Astrocyte of the spinal cord (primary cell): ENCODE measurements around the gene GYPA.
"Not testable (repeated sequence)": the region's sequence is repeated elsewhere in the genome, so short reads cannot be mapped to it uniquely, and the experiment has no call there.

Experiments
- DNase-seq: peaks from one replicate; pipeline ENCODE4 v3.0.0; 2011; ENCODE audit warnings: low read depth, low spot score
- H3K4me3 ChIP-seq: 2 replicates; pipeline ENCODE4 v1.5.1; 2011; ENCODE audit warnings: low read depth, mild to moderate bottlenecking, low read length, moderate library complexity
- CTCF ChIP-seq: IDR thresholded peaks from 2 replicates; pipeline ENCODE4 v1.5.1; 2012; ENCODE audit warnings: low read depth, mild to moderate bottlenecking, low read length, inconsistent platforms
- in situ Hi-C: cut with HindIII; loops from 2 replicates; pipeline ENCODE4 v1.10.0; 2017; ENCODE audit warnings: low sequenced_read_pairs

Gene GYPA

DNA sequence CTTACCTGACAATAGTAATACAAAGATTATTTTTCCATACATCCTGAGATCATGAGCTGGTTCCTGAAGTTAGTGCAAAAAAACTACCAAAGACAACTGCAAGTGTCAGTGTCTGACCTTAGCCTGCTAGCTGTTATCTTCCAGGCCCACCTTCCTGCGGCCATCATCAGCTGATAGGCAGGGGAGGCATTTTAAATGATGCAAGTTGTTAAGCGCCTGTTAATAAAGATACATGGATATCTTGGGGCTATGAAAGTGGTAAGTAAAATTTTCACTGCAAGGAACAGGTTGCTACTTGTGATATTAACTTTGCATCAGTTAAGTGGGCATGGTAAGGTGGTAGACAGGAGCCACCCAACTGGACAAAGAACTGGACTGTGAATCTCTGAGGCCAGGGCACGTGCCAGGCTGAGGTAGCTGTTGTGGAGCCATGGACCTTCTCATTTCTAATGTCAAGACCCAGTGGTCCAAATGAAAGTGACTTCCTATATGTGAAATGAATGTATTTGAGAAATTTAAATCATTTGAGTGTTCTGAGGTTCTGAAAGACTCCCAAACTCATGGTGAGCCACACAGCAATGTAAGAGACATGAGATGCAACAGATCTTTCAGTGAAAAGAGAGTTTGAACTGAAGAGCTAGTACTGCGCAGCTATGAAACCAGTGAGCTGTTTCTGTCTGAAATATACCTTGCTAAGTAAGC lies at the start of gene GYPA:
TSS of gene GYPA (minus strand) at position 125 of the 702 bp plus-strand sequence. CDS start at position 42, 83 bp downstream.
- in situ Hi-C loops, DNase-seq, H3K4me3 ChIP-seq: not testable (repeated sequence)

GRCh38 chr4:144190009-144190408 lies 49.5 kb upstream of the GYPA start:
- no peak for TF ChIP-seq CTCF
- no peak overlapping the region for H3K4me3 ChIP-seq
- DNase-seq = no peak
- in situ Hi-C loops = no loop called here

DNA sequence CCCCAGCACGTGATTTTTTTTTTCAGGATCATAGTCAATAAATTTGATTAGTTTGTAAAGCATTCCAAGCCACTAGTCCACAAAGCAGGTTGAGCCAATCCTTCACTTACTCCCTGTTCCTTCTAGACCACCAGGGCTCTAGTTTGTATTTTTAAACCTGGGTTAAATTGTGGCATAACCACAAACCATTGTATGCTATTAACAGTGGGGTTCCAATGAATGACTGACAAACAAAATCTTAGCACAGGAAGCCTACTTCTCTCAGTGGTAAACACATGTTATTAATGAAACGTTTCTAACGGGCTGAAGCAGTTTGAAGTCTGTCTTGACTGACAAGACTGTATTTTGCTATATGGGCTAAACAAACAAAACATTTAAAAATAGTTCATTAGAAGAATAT lies 48.6 kb upstream of the GYPA start:
- H3K4me3 ChIP-seq = no peak overlapping the region
- no peak for TF ChIP-seq CTCF
- in situ Hi-C loops = no loop called here
- DNase-seq = no peak

DNA sequence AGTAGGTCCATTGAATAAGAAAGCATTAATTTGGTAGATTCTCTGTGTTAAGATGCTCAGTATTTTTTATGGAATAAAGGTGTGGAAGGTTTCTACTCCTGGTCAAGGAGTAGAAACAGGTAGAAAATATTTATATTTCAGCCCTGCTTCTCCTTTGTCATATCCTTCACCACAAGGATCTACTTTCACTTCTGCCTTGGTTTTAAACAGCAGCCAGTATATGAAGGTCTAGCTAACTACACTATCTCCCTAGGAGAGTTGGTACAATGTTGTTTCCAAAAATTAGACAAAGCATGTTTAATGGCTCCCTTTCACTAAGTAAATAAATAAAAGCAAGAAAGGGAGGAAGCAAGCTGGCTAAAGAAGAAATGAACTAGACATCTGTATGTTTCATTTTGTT lies 44.6 kb upstream of the GYPA start:
- TF ChIP-seq CTCF = no peak
- H3K4me3 ChIP-seq = no peak overlapping the region
- in situ Hi-C loops = no loop called here
- no peak for DNase-seq

- DNase-seq = no peak
- in situ Hi-C loops = no loop called here
- no peak overlapping the region for H3K4me3 ChIP-seq
- no peak for TF ChIP-seq CTCF
Observed at GRCh38 chr4:144183165-144183564, 42.6 kb upstream of the GYPA start.

DNA sequence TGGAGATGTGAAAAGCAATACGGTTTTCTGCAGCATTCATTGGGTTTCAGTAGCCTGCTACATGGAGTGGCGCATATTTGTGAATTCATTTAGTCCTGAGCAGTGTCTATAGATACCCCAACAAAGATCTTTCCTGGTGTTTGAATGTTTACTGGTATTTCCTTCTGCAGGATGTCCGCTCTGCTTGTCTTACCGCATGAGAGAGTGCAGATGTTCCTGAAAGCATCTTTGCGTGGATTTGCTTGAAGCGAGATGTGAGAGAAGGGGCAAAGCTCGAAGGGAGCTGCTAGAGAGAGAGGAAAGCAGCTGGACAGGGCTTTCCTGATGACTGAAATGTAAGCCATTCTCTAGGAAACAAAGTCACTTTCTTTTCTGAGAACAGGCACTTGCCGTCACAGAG lies 40.9 kb upstream of the GYPA start:
- H3K4me3 ChIP-seq = no peak overlapping the region
- no peak for DNase-seq
- no peak for TF ChIP-seq CTCF
- in situ Hi-C loops = no loop called here

DNA sequence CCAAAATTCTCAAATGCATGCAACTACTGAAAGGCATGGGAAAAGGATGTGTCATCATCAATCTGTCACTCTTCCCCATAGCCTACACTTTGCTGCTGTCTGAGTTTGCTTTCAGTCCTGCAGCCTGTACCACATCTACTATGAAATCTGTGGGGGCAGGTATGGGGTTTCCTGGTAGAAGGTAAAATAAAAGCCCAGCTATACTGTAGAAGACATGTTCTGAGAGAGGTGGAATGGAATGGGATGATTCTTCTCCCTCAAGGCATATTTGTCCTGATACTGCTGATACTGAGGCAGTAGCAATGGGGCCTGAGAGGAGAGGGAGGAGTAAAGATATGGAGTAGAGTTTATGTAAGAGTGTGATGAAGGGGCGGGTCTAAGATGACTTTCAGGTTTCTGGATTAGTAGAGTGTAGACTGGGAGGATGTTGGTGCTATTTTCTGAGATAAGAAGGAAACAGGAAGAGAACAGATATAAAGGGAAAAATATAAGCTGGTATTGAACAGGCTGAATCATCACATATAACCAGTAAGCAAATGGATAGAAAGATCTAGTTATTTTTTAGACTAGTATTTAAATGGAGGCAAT lies 38.7 kb upstream of the GYPA start:
- no peak for TF ChIP-seq CTCF
- in situ Hi-C loops = no loop called here
- no peak overlapping the region for H3K4me3 ChIP-seq
- no peak for DNase-seq
